Caco-2 (cell line): ENCODE measurements around the gene DEPDC1B. TPM values are rescaled to one million over a fixed set of nuclear protein-coding genes. Genes with fewer than 3 reads are reported as not detected.
"Not testable (repeated sequence)": the region's sequence is repeated elsewhere in the genome, so short reads cannot be mapped to it uniquely, and the experiment has no call there.

Experiments
- BruUV-seq: library from RNA; stranded (reverse); fragments of 400-500 nt; replicated peaks from 2 replicates; lab custom pipeline; 2021; lab: Mats Ljungman, UMichigan
- CTCF ChIA-PET: fragments of 300-600 bp; sonication (Branson Sonifier 250); formaldehyde crosslinking; loops from one replicate; lab custom pipeline; 2022; ENCODE audit warnings: antibody characterized with exemption; lab: Charles Lee
- POLR2A ChIA-PET: fragments of 300-600 bp; sonication (Branson Sonifier 250); formaldehyde crosslinking; loops from one replicate; lab custom pipeline; 2022; ENCODE audit warnings: antibody characterized with exemption; lab: Charles Lee
- DNase-seq, 2 experiments: peaks; one replicate each; pipeline versions ENCODE4 v3.0.0 to v3.0.0-alpha.2; 2020 to 2022
- H3K27me3 ChIP-seq: replicated peaks from 2 replicates; pipeline ENCODE4 v1.6.0; 2011; ENCODE audit warnings: low read length; ENCODE audit not compliant: control insufficient read depth, insufficient read depth
- H3K36me3 ChIP-seq: 2 replicates; pipeline ENCODE4 v1.5.1; 2011; ENCODE audit warnings: low read length; ENCODE audit not compliant: control insufficient read depth, insufficient read depth
- H3K4me1 ChIP-seq: fragments of 250-450 bp; sonication (Bioruptor Pico); 2 replicates; pipeline ENCODE4 v1.5.1; 2020; ENCODE audit warnings: mild to moderate bottlenecking
- H3K4me3 ChIP-seq: 2 replicates; pipeline ENCODE4 v1.5.1; 2011; ENCODE audit warnings: low read depth, mild to moderate bottlenecking, control low read depth, low read length
- H3K9me3 ChIP-seq: fragments of 250-450 bp; sonication (Bioruptor Pico); 2 replicates; pipeline ENCODE4 v1.5.1; 2020; ENCODE audit warnings: mild to moderate bottlenecking, moderate library complexity
- H3K27ac Mint-ChIP-seq: one replicate; pipeline ENCODE4 v1.8.0; 2022; ENCODE audit warnings: mixed read lengths; ENCODE audit not compliant: unreplicated experiment
- H3K27me3 Mint-ChIP-seq: one replicate; pipeline ENCODE4 v1.8.0; 2022; ENCODE audit warnings: mixed read lengths; ENCODE audit not compliant: insufficient read depth, unreplicated experiment
- H3K36me3 Mint-ChIP-seq: one replicate; pipeline ENCODE4 v1.8.0; 2022; ENCODE audit warnings: mild to moderate bottlenecking, mixed read lengths; ENCODE audit not compliant: insufficient read depth, unreplicated experiment
- H3K4me1 Mint-ChIP-seq: one replicate; pipeline ENCODE4 v1.8.0; 2022; ENCODE audit warnings: low read depth, mixed read lengths; ENCODE audit not compliant: unreplicated experiment
- H3K4me3 Mint-ChIP-seq: one replicate; pipeline ENCODE4 v1.8.0; 2022; ENCODE audit warnings: mild to moderate bottlenecking, moderate library complexity, mixed read lengths; ENCODE audit not compliant: unreplicated experiment
- H3K9me3 Mint-ChIP-seq: one replicate; pipeline ENCODE4 v1.8.0; 2022; ENCODE audit warnings: mixed read lengths; ENCODE audit not compliant: unreplicated experiment
- intact Hi-C: fragments of 100-400 bp; cut with micrococcal nuclease; formaldehyde crosslinking; loops from one replicate; pipeline ENCODE4 v1.10.0; 2022; ENCODE audit not compliant: unreplicated experiment
- total RNA-seq: library from RNA; stranded (reverse); gene quantifications from 2 replicates; pipeline ENCODE4 v1.2.3, GENCODE V29; 2022
- TF ChIP-seq, protein P1 (sequence below), 2 experiments: fragments of 200-600 bp in 1 of 2; IDR thresholded peaks; 1 replicate in 1 of 2; 2 replicates in 1 of 2; pipeline versions ENCODE4 v1.5.1 to v1.8.0; 2011 to 2022; ENCODE audit warnings: antibody characterized with exemption in 1 of 2, control low read depth in 1 of 2, inconsistent platforms in 1 of 2, low read depth in 1 of 2, low read length in 1 of 2, mild to moderate bottlenecking in 1 of 2, moderate library complexity in 1 of 2; ENCODE audit not compliant: insufficient read depth in 1 of 2, severe bottlenecking in 1 of 2, unreplicated experiment in 1 of 2

DEPDC1B gene
- total RNA-seq, 1 experiment from 2014 or later: 44.9 TPM

DNA sequence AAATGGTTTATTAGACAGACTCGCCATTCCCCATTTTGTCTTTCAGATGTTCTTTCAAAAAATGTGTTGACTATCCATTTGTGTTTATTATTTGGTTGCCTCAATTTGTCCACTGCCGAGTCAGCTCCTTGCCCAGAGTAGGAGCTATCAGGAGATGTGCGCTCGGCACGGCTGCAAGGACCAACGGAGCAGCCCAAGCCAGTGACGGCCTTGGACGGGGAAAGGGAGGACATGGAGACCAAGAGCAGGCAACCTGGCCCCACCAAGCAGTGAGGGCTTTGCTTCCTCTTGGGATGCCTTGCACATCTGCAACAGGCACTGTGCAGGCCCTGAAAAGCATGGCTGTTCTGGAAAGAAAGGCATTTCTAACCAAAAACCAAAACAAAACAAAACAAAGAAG lies 69.8 kb downstream of the DEPDC1B start:
- H3K36me3 ChIP-seq: peaks cover 1% of the 10 kb centered on the region; the same call in 1 of the 2 replicates

DNA sequence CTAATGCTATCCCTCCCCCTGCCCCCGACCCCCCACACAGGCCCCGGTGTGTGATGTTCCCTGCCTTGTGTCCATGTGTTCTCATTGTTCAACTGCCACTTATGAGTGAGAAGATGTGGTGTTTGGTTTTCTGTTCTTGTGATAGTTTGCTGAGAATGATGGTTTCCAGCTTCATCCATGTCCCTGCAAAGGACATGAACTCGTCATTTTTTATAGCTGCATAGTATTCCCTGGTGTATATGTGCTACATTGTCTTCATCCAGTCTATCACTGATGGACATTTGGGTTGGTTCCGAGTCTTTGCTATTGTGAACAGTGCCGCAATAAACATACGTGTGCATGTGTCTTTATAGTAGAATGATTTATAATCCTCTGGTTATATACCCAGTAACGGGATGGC lies 75.1 kb downstream of the DEPDC1B start:
- H3K9me3 Mint-ChIP-seq: not testable (repeated sequence)

More for the DNA sequence above, 69.8 kb downstream of the DEPDC1B start:
- Histone ChIP-seq H3K27me3 (no peaks in the 10 kb centered on the region), H3K9me3 (no peaks in the 10 kb centered on the region), H3K4me3 (no peak overlapping the region), H3K4me1 (no peaks in the 10 kb centered on the region)
- no TSS peak for BruUV-seq
- intact Hi-C loops: no loop called here
- Mint-ChIP-seq H3K27ac (no peak overlapping the region), H3K27me3 (no peaks in the 10 kb centered on the region), H3K4me1 (no peaks in the 10 kb centered on the region), H3K4me3 (no peak overlapping the region), H3K36me3 (peaks cover 26% of the 10 kb centered on the region), H3K9me3 (peaks cover 6% of the 10 kb centered on the region)
- DNase-seq: no peak
- ChIA-PET CTCF (no interaction called here), POLR2A (no interaction called here)
- TF ChIP-seq, protein P1, sequence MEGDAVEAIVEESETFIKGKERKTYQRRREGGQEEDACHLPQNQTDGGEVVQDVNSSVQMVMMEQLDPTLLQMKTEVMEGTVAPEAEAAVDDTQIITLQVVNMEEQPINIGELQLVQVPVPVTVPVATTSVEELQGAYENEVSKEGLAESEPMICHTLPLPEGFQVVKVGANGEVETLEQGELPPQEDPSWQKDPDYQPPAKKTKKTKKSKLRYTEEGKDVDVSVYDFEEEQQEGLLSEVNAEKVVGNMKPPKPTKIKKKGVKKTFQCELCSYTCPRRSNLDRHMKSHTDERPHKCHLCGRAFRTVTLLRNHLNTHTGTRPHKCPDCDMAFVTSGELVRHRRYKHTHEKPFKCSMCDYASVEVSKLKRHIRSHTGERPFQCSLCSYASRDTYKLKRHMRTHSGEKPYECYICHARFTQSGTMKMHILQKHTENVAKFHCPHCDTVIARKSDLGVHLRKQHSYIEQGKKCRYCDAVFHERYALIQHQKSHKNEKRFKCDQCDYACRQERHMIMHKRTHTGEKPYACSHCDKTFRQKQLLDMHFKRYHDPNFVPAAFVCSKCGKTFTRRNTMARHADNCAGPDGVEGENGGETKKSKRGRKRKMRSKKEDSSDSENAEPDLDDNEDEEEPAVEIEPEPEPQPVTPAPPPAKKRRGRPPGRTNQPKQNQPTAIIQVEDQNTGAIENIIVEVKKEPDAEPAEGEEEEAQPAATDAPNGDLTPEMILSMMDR (IDR thresholded peaks at IDR 0.05; ENCODE audit: insufficient read depth in 1 of 2, low read depth in 1 of 2, low read length in 1 of 2, severe bottlenecking in 1 of 2, unreplicated experiment in 1 of 2): no peak

DNA sequence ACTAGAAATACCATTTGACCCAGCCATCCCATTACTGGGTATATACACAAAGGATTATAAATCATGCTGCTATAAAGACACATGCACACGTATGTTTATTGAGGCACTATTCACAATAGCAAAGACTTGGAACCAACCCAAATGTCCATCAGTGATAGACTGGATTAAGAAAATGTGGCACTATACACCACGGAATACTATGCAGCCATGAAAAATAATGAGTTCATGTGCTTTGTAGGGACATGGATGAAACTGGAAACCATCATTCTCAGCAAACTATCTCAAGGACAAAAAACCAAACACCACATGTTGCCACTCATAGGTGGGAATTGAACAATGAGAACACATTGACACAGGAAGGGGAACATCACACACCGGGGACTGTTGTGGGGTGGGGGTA lies 79.2 kb downstream of the DEPDC1B start:
- H3K27me3 Mint-ChIP-seq, BruUV-seq, intact Hi-C loops, H3K36me3 ChIP-seq, H3K9me3 ChIP-seq, DNase-seq, H3K4me1 ChIP-seq, H3K27ac Mint-ChIP-seq, H3K4me3 Mint-ChIP-seq, H3K4me1 Mint-ChIP-seq, H3K4me3 ChIP-seq, H3K27me3 ChIP-seq, POLR2A ChIA-PET, CTCF ChIA-PET: not testable (repeated sequence)
- peaks cover 32% of the 10 kb centered on the region for H3K9me3 Mint-ChIP-seq
- H3K36me3 Mint-ChIP-seq: peaks cover 15% of the 10 kb centered on the region

More for the DNA sequence above, 75.1 kb downstream of the DEPDC1B start:
- H3K27me3 Mint-ChIP-seq, H3K27me3 ChIP-seq, H3K4me3 ChIP-seq, H3K36me3 Mint-ChIP-seq, POLR2A ChIA-PET, H3K27ac Mint-ChIP-seq, H3K9me3 ChIP-seq, H3K4me1 Mint-ChIP-seq, BruUV-seq, intact Hi-C loops, H3K4me1 ChIP-seq, DNase-seq, CTCF ChIA-PET, H3K36me3 ChIP-seq, H3K4me3 Mint-ChIP-seq: not testable (repeated sequence)

DNA sequence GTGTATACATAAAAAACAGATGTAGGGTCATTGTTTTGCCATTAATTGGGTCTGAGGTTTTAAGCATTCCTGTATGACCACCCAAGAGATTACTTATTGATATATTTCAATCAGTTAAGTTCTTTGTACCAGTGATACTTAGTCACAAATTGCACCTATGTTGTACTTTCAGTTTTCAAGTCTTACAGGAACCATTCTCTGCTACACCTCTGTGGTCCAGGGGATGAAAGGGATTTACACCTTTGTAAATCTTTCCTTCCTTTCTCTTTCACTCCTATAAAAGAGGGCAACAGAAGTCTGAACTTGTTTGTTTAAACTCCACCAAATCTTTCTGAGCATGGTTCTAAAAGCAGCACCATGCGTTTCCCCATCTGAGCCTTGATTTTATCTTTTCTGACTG lies 86.1 kb downstream of the DEPDC1B start:
- peaks cover 11% of the 10 kb centered on the region for H3K36me3 Mint-ChIP-seq

More for the DNA sequence above, 86.1 kb downstream of the DEPDC1B start:
- no TSS peak for BruUV-seq
- DNase-seq: no peak
- ChIA-PET CTCF (no interaction called here), POLR2A (no interaction called here)
- H3K9me3 Mint-ChIP-seq: peaks cover 26% of the 10 kb centered on the region
- no peaks in the 10 kb centered on the region for H3K4me1 ChIP-seq
- no peak overlapping the region for H3K4me3 ChIP-seq
- no peaks in the 10 kb centered on the region for H3K36me3 ChIP-seq
- TF ChIP-seq, protein P1 (IDR thresholded peaks at IDR 0.05; ENCODE audit: insufficient read depth in 1 of 2, low read depth in 1 of 2, low read length in 1 of 2, severe bottlenecking in 1 of 2, unreplicated experiment in 1 of 2): no peak
- H3K27me3 Mint-ChIP-seq: no peaks in the 10 kb centered on the region
- H3K4me3 Mint-ChIP-seq: no peak overlapping the region
- no peaks in the 10 kb centered on the region; the same call in 1 of the 2 replicates for H3K9me3 ChIP-seq
- no peaks in the 10 kb centered on the region for H3K4me1 Mint-ChIP-seq
- intact Hi-C loops: no loop called here
- no peak overlapping the region for H3K27ac Mint-ChIP-seq
- H3K27me3 ChIP-seq: no peaks in the 10 kb centered on the region
